K562 (cell line): Measurements from ENCODE around the gene GAP43. TPM values are rescaled to one million over a fixed set of nuclear protein-coding genes. Genes with fewer than 3 reads are reported as not detected.

ENCODE experiments used
- ATAC-seq: fragments of 200-7000 bp; cut with Tn5 transposase; 3 replicates; pipeline ENCODE4 v1.9.1; 2020; ENCODE audit warnings: moderate library complexity
- BruUV-seq: library from RNA; stranded (reverse); fragments of 400-500 nt; replicated peaks from 2 replicates; lab custom pipeline; 2021; lab: Mats Ljungman, UMichigan
- CTCF ChIA-PET: fragments of 300-600 bp; formaldehyde crosslinking; extraction: SDS; loops from one replicate; lab custom pipeline; 2021; ENCODE audit warnings: low intra/inter-chr PET ratio; lab: Yijun Ruan, JAX
- POLR2A ChIA-PET: fragments of 300-600, 350-650 bp; sonication (Branson Sonifier 250); formaldehyde crosslinking; extraction: SDS; loops from one replicate; lab custom pipeline; 2021; ENCODE audit warnings: antibody characterized with exemption, inconsistent platforms; lab: Yijun Ruan, JAX
- DNase-seq, 4 experiments: peaks; one replicate each; pipeline versions ENCODE4 v3.0.0 to v3.0.0-alpha.2; 2011 to 2018; ENCODE audit warnings: low spot score in 3 of 4, mixed read lengths in 3 of 4; ENCODE audit errors: extremely low read depth in 1 of 4
- FAIRE-seq: peaks from 2 replicates; lab custom pipeline; 2011; peaks lifted over from hg19 to GRCh38; lab: Jason Lieb, UNC
- H2AFZ ChIP-seq: 2 replicates; pipeline ENCODE4 v1.6.0; 2011; ENCODE audit warnings: low read depth, low read length, control low read depth, inconsistent platforms
- H3K27ac ChIP-seq: fragments of 200-600 bp; 3 replicates; pipeline ENCODE4 v1.8.0; 2011; ENCODE audit warnings: low read depth, mild to moderate bottlenecking, control low read depth, inconsistent platforms, low read length, moderate library complexity, mixed read lengths; ENCODE audit errors: extremely low read depth
- H3K27me3 ChIP-seq, 2 experiments: fragments of 300-600 bp in 1 of 2; 2 replicates in 1 of 2; 3 replicates in 1 of 2; pipeline versions ENCODE4 v1.6.0 to v1.8.0; 2011; ENCODE audit warnings: inconsistent platforms in 2 of 2, low read length in 2 of 2, mild to moderate bottlenecking in 1 of 2, mixed read lengths in 1 of 2, moderate library complexity in 1 of 2; ENCODE audit not compliant: control insufficient read depth in 2 of 2, insufficient read depth in 2 of 2
- H3K36me3 ChIP-seq: fragments of 300-600 bp; 3 replicates; pipeline ENCODE4 v1.8.0; 2011; ENCODE audit warnings: mild to moderate bottlenecking, low read length, inconsistent platforms; ENCODE audit not compliant: control insufficient read depth, insufficient read depth
- H3K4me1 ChIP-seq, 2 experiments: fragments of 200-600 bp in 1 of 2; replicated peaks in 1 of 2; 2 replicates in 1 of 2; 3 replicates in 1 of 2; pipeline versions ENCODE4 v1.5.1 to v1.8.0; 2011; ENCODE audit warnings: inconsistent platforms in 2 of 2, low read length in 2 of 2, mild to moderate bottlenecking in 1 of 2, mixed read lengths in 1 of 2, moderate library complexity in 1 of 2; ENCODE audit not compliant: control insufficient read depth in 2 of 2, insufficient read depth in 2 of 2
- H3K4me2 ChIP-seq: 2 replicates; pipeline ENCODE4 v1.6.1; 2011; ENCODE audit warnings: low read length, control low read depth, inconsistent platforms, mixed read lengths; ENCODE audit not compliant: insufficient read depth
- H3K4me3 ChIP-seq: fragments of 200-600 bp; sonication (generic), shearing (Covaris generic); 2 replicates; pipeline ENCODE4 v1.5.1; 2016; ENCODE audit warnings: control low read depth, inconsistent platforms
- H3K79me2 ChIP-seq: fragments of 200-600 bp; 3 replicates; pipeline ENCODE4 v1.8.0; 2011; ENCODE audit warnings: low read length, inconsistent platforms; ENCODE audit not compliant: control insufficient read depth, insufficient read depth
- H3K9ac ChIP-seq, 2 experiments: 2 replicates each; pipeline versions ENCODE4 v1.6.0 to v1.6.1; 2011; ENCODE audit warnings: low read depth in 2 of 2, low read length in 2 of 2, control low read depth in 1 of 2, inconsistent platforms in 1 of 2, mild to moderate bottlenecking in 1 of 2, mixed read lengths in 1 of 2; ENCODE audit not compliant: insufficient read depth in 1 of 2
- H3K9me1 ChIP-seq: one replicate; pipeline ENCODE4 v1.6.0; 2011; ENCODE audit warnings: inconsistent platforms, mild to moderate bottlenecking, low read length, moderate library complexity; ENCODE audit not compliant: control insufficient read depth, insufficient read depth
- H3K9me3 ChIP-seq: replicated peaks from 2 replicates; pipeline ENCODE4 v1.5.1; 2011; ENCODE audit warnings: low read depth, low read length, inconsistent platforms; ENCODE audit not compliant: control insufficient read depth, insufficient read depth
- H4K20me1 ChIP-seq: replicated peaks from 2 replicates; pipeline ENCODE4 v1.6.1; 2011; ENCODE audit warnings: low read length, inconsistent platforms, mixed read lengths; ENCODE audit not compliant: control insufficient read depth, insufficient read depth
- COPS2 ChIP-seq: fragments of 450-650 bp; conservative IDR thresholded peaks from 2 replicates; pipeline ENCODE4 v1.6.1; 2016; ENCODE audit warnings: mild to moderate bottlenecking, moderate library complexity
- ELK1 ChIP-seq: sonication (generic); formaldehyde crosslinking; IDR thresholded peaks from 2 replicates; pipeline ENCODE4 v1.8.1; 2022; ENCODE audit warnings: missing genetic modification reagents
- MIER1 ChIP-seq: fragments of 450-650 bp; IDR thresholded peaks from 2 replicates; pipeline ENCODE4 v1.6.1; 2016; ENCODE audit warnings: antibody characterized with exemption, mild to moderate bottlenecking, low read depth
- NELFE ChIP-seq: IDR thresholded peaks from 2 replicates; pipeline ENCODE4 v1.6.1; 2011; ENCODE audit warnings: mild to moderate bottlenecking; ENCODE audit not compliant: insufficient read depth, insufficient read length
- THAP7 ChIP-seq: fragments of 250-450 bp; sonication (Bioruptor Pico); IDR thresholded peaks from 2 replicates; pipeline ENCODE4 v1.5.0; 2021
- ZNF280A ChIP-seq: fragments of 450-650 bp; IDR thresholded peaks from 2 replicates; pipeline ENCODE4 v1.6.1; 2018; ENCODE audit warnings: mild to moderate bottlenecking, low read depth; ENCODE audit not compliant: partially characterized antibody
- ZNF584 ChIP-seq: fragments of 200-800 bp; sonication (Bioruptor generic); IDR thresholded peaks from 2 replicates; pipeline ENCODE4 v1.6.1; 2016; ENCODE audit warnings: low read depth, mild to moderate bottlenecking, missing genetic modification characterization, missing compliant biosample characterization
- in situ Hi-C: fragments of 300-500 bp; cut with MboI; formaldehyde crosslinking; loops from 4 replicates; pipeline ENCODE4 v1.15.0; 2018; ENCODE audit warnings: inconsistent platforms, mixed read lengths
- intact Hi-C: fragments of 100-400 bp; cut with micrococcal nuclease; formaldehyde crosslinking; loops from 2 replicates; pipeline ENCODE4 v1.14.2; 2022
- polyA plus RNA-seq, 8 experiments: library from polyadenylated mRNA; depleted of rRNA in 4 of 8; stranded (reverse) in 5 of 8; unstranded in 3 of 8; fragments of >200 nt; fragmentation: Nextera tagmentation in 2 of 8; fragmentation: Illumina TruSeq in 1 of 8; extraction: Ambion mirVana in 2 of 8; extraction: Trizol in 1 of 8; gene quantifications; 2 replicates each; pipeline versions ENCODE4 v1.2.1 to v1.2.3, GENCODE V29; 2011 to 2014; ENCODE audit warnings: inconsistent platforms in 1 of 8, missing spikeins in 1 of 8
- total RNA-seq, 7 experiments: library from RNA; depleted of rRNA in 6 of 7; stranded (reverse); fragments of >200 nt in 6 of 7; fragmentation: Illumina TruSeq in 2 of 7; extraction: Trizol in 2 of 7; gene quantifications; 2 replicates each; pipeline versions ENCODE4 v1.2.1 to v1.2.3, GENCODE V29; 2011 to 2021; ENCODE audit warnings: low replicate concordance in 1 of 7
- TF ChIP-seq, protein P1 (sequence below), 2 experiments: fragments of 250-450 bp in 1 of 2; fragments of 450-650 bp in 1 of 2; sonication (Bioruptor Pico) in 1 of 2; IDR thresholded peaks; 2 replicates each; pipeline versions ENCODE4 v1.6.1 to v1.8.0; 2016 to 2021; ENCODE audit warnings: mild to moderate bottlenecking in 2 of 2, moderate library complexity in 2 of 2, missing compliant biosample characterization in 1 of 2, missing genetic modification characterization in 1 of 2

Gene GAP43
- total and polyA plus RNA-seq, 9 of the 15 experiments (the other 6 are each of a cell fraction or from before 2014, with no cell fraction given), result 0.04 to 0.11 (median 0.09) TPM; not detected in 6

DNA sequence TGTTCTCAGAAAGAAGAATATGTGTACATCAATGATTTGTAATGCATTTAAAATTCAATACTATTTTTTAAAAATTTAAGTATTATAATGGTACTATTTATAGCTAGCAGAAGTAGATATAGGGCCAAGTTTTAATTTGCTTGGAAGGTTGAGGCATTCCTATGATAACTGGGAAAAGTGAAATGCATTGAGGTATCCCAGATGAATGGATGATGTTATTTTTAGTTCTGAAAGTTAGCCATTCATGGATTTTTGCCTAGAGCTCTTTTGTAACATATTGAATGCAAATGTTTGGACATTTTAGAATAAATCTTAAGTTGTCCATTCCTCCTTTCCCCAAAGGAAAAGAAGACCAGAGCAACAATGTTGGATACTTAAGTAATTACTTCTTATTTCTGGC lies 47.6 kb downstream of the GAP43 start:
- H3K79me2 ChIP-seq, result no peaks in the 10 kb centered on the region
- H3K9me3 ChIP-seq, result no peaks in the 10 kb centered on the region
- no peak for TF ChIP-seq THAP7 (CRISPR knock-in tag)
- TF ChIP-seq ZNF280A, result no peak
- TF ChIP-seq ZNF584 (CRISPR knock-in tag), result no peak
- TF ChIP-seq NELFE, result no peak
- no peak for TF ChIP-seq COPS2
- no peak for TF ChIP-seq MIER1
- TF ChIP-seq ELK1, result no peak
- TF ChIP-seq, protein P1, sequence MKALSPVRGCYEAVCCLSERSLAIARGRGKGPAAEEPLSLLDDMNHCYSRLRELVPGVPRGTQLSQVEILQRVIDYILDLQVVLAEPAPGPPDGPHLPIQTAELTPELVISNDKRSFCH (CRISPR knock-in tag; IDR thresholded peaks at IDR 0.05), result no peak
- TF ChIP-seq, protein P1 (tag; IDR thresholded peaks at IDR 0.05), result no peak
- H3K9me1 ChIP-seq, result no peaks in the 10 kb centered on the region
- BruUV-seq, result no TSS peak
- H3K36me3 ChIP-seq, result no peaks in the 10 kb centered on the region
- H4K20me1 ChIP-seq, result no peaks in the 10 kb centered on the region
- in situ Hi-C loops, result no loop called here
- no peak overlapping the region for H2AFZ ChIP-seq
- no peak overlapping the region for H3K4me3 ChIP-seq
- intact Hi-C loops, result no loop called here
- no peak overlapping the region for H3K27ac ChIP-seq
- ChIA-PET POLR2A (no interaction called here), CTCF (no interaction called here)
- DNase-seq (no peak), ATAC-seq (no peak), FAIRE-seq (no peak)
- H3K9ac ChIP-seq, result no peak overlapping the region
- peaks cover 0 to under 1% of the 10 kb centered on the region in 2 experiments; a peak in 1 of 5 replicates for H3K27me3 ChIP-seq
- no peak overlapping the region for H3K4me2 ChIP-seq
- H3K4me1 ChIP-seq, result no peaks in the 10 kb centered on the region
